ENCODE data around the gene MCUB. TPM values are rescaled to one million over a fixed set of nuclear protein-coding genes. Genes with fewer than 3 reads are reported as not detected.

Gene MCUB
- total and polyA plus RNA-seq, 8 donors: 0.88 to 6.5 (median 2.9) TPM

GRCh38 chr4:109703664-109704361, 143.8 kb downstream of the MCUB start:
- WGBS, 2 donors: 2 to 3% methylated on average over 11 of the region's 11 CpGs
- Histone ChIP-seq H3K9me3 (no peaks in the 10 kb centered on the region), H3K27ac (peak overlapping the region; percentile 59 to 95 (median 90)), H3K4me1 (peaks cover 6 to 11% (median 7%) of the 10 kb centered on the region in 3 donors), H3K27me3 (no peaks in the 10 kb centered on the region), H3K4me3 (peak overlapping the region; percentile 53 to 80 (median 68)), H3K36me3 (no peaks in the 10 kb centered on the region)
- intact Hi-C loops (cut with DNase I): loop anchor here in 1 of 3 donors (10.0 kb wide), 1 partner anchor 101 kb away; the partner anchor contains the start of gene CFI
- DNase-seq (no peak), FAIRE-seq (no peak), ATAC-seq (peak; percentile 22 to 44 (median 25))
- no peak for TF ChIP-seq CTCF (IDR thresholded peaks at IDR 0.05)

GRCh38 chr4:109708435-109708834, 148.4 kb downstream of the MCUB start:
- ATAC-seq: no peak
- WGBS, 2 donors: 69% methylated on average over 2 of the region's 2 CpGs
- H3K27me3 ChIP-seq: no peaks in the 10 kb centered on the region
- no peak for TF ChIP-seq CTCF (IDR thresholded peaks at IDR 0.05)
- no peak overlapping the region for H3K27ac ChIP-seq
- intact Hi-C loops (cut with DNase I): loop anchor here in 1 of 3 donors (10.0 kb wide), 1 partner anchor 96 kb away; the partner anchor contains the start of gene CFI
- H3K36me3 ChIP-seq: peaks cover 0 to 10% (median 3%) of the 10 kb centered on the region in 3 donors
- no peaks in the 10 kb centered on the region for H3K9me3 ChIP-seq
- peaks cover 3 to 7% (median 6%) of the 10 kb centered on the region in 3 donors for H3K4me1 ChIP-seq
- no peak overlapping the region for H3K4me3 ChIP-seq
- FAIRE-seq: no peak
- DNase-seq: no peak

DNA sequence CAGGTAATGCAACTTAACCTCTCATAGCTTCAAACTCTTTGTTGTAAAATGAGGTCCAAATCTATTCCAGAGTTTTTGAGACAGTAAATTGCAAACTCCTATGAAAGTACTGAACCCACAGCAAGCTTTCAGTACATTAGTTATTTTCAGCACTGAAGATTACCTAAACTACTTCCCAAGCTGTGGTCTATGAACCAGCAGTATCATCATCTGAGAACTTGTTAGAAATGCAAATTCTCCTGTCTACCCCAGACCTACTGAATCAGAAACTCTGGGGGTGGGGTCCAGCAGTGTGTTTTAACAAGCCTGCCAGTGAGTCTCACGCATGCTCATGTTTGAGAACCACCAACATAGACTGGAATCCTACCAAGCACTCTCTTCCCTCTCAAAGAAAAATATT, 148.9 kb downstream of the MCUB start:
- FAIRE-seq (no peak), ATAC-seq (no peak)

GRCh38 chr4:109713500-109713899, 153.5 kb downstream of the MCUB start:
- no peak for TF ChIP-seq CTCF (IDR thresholded peaks at IDR 0.05)
- H3K4me1 ChIP-seq: peaks cover 0 to 4% (median 0%) of the 10 kb centered on the region in 3 donors
- peaks cover 0 to 40% (median 7%) of the 10 kb centered on the region in 3 donors for H3K36me3 ChIP-seq
- H3K4me3 ChIP-seq: no peak overlapping the region
- intact Hi-C loops (cut with DNase I): no loop called here
- FAIRE-seq: no peak
- DNase-seq: no peak
- no peaks in the 10 kb centered on the region for H3K9me3 ChIP-seq
- WGBS, 2 donors: 89 to 92% methylated on average over 3 of the region's 3 CpGs
- no peaks in the 10 kb centered on the region for H3K27me3 ChIP-seq
- no peak overlapping the region for H3K27ac ChIP-seq
- no peak for ATAC-seq

More for the DNA sequence above, 148.9 kb downstream of the MCUB start:
- 95 to 97% methylated on average over 1 of the region's 1 CpG for WGBS, 2 donors
- no peak overlapping the region for H3K4me3 ChIP-seq
- H3K27ac ChIP-seq: no peak overlapping the region
- DNase-seq: no peak
- peaks cover 0 to 15% (median 3%) of the 10 kb centered on the region in 3 donors for H3K36me3 ChIP-seq
- no peaks in the 10 kb centered on the region for H3K27me3 ChIP-seq
- intact Hi-C loops (cut with DNase I): loop anchor here in 1 of 3 donors (10.0 kb wide), 1 partner anchor 96 kb away; the partner anchor contains the start of gene CFI
- no peaks in the 10 kb centered on the region for H3K9me3 ChIP-seq
- peaks cover 3 to 7% (median 6%) of the 10 kb centered on the region in 3 donors for H3K4me1 ChIP-seq
- no peak for TF ChIP-seq CTCF (IDR thresholded peaks at IDR 0.05)

DNA sequence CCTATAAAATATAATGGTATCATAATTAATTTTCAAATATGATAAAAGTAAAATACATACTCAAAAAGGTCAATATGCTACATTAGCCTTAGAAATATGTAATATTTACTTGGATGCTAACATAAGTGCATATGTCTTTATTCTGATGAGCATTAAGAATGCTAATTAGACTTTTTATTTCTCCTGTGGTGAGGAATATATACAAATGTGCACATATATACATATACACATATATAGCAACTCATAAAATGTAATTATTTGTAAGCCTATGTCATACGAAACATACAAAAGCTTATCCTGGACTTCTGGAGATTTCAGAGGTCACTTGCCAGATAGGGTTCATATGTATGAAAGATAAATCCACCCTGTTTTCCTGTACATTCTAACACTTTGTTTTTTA, 158.7 kb downstream of the MCUB start:
- H3K27me3 ChIP-seq: no peaks in the 10 kb centered on the region
- H3K27ac ChIP-seq: no peak overlapping the region
- H3K9me3 ChIP-seq: no peaks in the 10 kb centered on the region
- no peak for TF ChIP-seq CTCF (IDR thresholded peaks at IDR 0.05)
- intact Hi-C loops (cut with DNase I): no loop called here
- H3K4me3 ChIP-seq: no peak overlapping the region
- WGBS, 2 donors: 87% methylated on average over 1 of the region's 1 CpG
- DNase-seq: no peak
- no peak for ATAC-seq
- peaks cover 0 to 8% (median 6%) of the 10 kb centered on the region in 3 donors for H3K4me1 ChIP-seq
- peaks cover 0 to 28% (median 5%) of the 10 kb centered on the region in 3 donors for H3K36me3 ChIP-seq
- no peak for FAIRE-seq
